ENCODE measurements around the gene CEP83.

The CEP83 gene

GRCh38 chr12:94265966-94266745 lies 193.5 kb downstream of the CEP83 start:
- no peak for DNase-seq

DNA sequence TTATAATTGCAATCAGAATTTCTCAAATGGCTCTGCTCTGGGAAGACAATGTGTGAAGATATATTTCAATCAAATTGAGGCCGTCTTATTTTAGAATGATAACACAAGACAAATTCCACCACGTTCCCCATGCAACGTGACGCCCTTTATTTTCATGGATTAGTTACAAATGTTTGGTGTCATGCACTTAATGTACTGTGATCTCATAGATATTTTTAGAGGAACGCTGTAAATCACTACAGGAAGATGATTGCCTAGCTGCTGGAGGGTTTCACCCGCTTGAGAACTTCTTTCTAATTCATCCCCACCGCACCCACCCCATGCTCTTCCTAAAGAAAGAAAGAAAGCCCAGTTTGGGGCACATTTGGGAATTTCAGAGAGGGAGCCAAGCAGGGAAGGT lies 194.1 kb downstream of the CEP83 start:
- no peak for DNase-seq

GRCh38 chr12:94264736-94265485 lies 194.8 kb downstream of the CEP83 start:
- DNase-seq = no peak

GRCh38 chr12:94263905-94264561 lies 195.6 kb downstream of the CEP83 start:
- DNase-seq = no peak

- peak; percentile 44 for DNase-seq
These were observed 196.5 kb downstream of the CEP83 start for GRCh38 chr12:94263011-94263811.

DNA sequence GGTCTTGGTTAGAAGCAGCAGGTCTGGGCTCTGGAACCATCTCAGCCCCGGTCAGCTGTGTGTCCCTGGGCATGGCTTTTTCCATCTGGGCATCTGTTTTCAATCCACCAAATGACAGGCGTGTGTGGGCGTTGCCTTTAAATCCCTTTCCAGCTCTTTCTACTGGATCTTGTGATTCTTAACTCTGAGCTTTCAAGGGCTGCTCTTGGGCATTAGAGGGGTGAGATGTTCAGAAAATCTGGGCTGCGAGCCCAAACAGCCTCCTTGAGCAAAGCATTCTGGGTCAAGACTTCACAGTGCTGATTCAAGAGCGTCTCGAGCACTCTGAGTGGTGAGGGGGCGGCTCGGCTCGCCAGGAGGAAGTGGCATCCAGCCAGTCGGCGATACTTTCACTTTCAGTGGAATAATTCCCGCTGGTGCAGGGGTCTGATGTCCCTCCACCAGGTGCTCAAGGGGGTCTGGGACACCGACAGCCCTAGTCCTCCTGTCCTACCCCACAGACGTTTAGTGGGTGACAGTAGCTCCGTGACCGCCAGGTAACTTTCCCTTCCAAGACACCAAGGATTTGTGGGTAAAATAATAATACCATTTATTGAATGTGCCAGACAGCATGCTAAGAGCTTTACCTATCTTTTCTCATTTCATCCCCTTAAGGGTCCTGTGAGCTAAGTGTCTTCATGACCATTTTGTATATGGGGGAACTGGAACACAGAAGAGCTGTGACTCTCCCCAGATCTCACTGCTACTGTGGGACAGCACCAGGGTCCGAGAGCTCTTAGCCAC lies 197.2 kb downstream of the CEP83 start:
- peak; percentile 64 for DNase-seq

DNA sequence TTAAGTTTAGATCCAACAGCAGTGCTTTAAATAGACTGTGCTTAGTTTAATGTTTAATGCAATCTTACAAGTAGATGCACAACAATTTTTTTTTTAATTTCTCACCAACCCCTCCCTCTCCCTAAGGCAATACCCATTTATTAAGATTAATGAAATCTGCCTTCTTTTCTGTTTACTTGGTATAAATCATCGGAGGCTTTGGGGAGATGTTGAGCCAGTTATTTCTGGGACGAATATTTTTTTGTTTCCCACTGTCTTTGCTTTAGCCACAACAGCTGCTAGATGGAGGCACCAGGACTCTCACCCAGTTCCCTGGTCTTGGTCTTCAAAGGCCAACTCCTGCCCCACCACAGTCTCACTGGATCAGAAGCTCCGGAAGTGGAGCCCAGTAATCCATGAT lies 197.9 kb downstream of the CEP83 start:
- no peak for DNase-seq

DNA sequence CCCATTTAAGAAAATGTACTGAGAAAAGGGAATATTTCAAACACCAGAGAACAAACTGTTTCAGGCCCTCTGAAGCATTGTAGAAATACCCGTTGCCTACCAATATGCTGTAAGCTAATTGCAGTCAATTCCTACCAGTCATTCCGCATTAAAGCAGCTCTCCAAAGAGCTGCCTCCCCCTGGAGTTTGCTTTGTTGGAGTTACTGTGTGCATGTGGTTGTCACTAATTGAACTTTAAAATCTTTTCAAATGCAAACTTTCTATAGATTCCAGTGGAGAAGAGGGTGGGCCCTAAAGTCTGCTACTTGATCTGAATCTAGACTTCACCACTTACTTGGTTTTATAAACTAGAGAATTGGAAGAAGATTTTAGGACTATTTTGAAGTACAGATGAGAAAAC lies 198.5 kb downstream of the CEP83 start:
- no peak for DNase-seq

- no peak for DNase-seq
These were observed 198.9 kb downstream of the CEP83 start for GRCh38 chr12:94260717-94261116.

DNA sequence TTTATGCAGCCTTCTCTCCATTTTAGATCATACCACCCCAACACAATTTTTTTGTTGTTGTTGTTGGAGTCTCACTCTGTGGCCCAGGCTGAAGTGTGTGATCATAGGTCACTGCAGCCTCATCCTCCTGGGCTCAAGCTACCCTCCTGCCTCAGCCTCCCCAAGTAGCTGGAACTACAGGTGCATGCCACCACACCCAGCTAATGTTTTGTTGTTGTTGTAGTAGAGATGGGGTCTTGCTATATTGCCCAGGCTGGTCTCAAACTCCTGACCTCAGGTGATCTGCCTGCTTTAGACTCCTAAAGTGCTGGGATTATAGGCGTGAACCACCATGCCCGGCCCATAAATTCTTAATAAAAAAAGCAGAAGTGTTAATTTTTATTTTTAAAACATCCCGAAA lies 199.7 kb downstream of the CEP83 start:
- DNase-seq = no peak

GRCh38 chr12:94258593-94258992 lies 201.1 kb downstream of the CEP83 start:
- no peak for DNase-seq
